Activated T-helper 17 cell treated with anti-CD3 and anti-CD28 coated beads, Interleukin-2, amount 50 U/mL, for 72 hours (primary cell): ENCODE measurements around the gene MAP1LC3C. TPM values are rescaled to one million over a fixed set of nuclear protein-coding genes. Genes with fewer than 3 reads are reported as not detected.

ENCODE experiments used
- ATAC-seq: fragments of 150-1000 bp; cut with Tn5 transposase; replicated peaks from 2 replicates; pipeline ENCODE4 v1.10.0; 2021; ENCODE audit warnings: mild to moderate bottlenecking, moderate library complexity
- H3K27ac Mint-ChIP-seq: one replicate; pipeline ENCODE4 v1.8.0; 2022; ENCODE audit warnings: mixed read lengths
- H3K27me3 Mint-ChIP-seq: one replicate; pipeline ENCODE4 v1.8.0; 2022; ENCODE audit warnings: mixed read lengths
- H3K36me3 Mint-ChIP-seq: one replicate; pipeline ENCODE4 v1.8.0; 2022; ENCODE audit warnings: low read depth, mild to moderate bottlenecking, mixed read lengths
- H3K4me1 Mint-ChIP-seq: one replicate; pipeline ENCODE4 v1.8.0; 2022; ENCODE audit warnings: mixed read lengths
- H3K4me3 Mint-ChIP-seq: one replicate; pipeline ENCODE4 v1.8.0; 2022; ENCODE audit warnings: mild to moderate bottlenecking, mixed read lengths
- H3K9me3 Mint-ChIP-seq: one replicate; pipeline ENCODE4 v1.8.0; 2022; ENCODE audit warnings: mixed read lengths
- total RNA-seq, 2 donors: library from RNA; stranded (reverse); gene quantifications; one replicate each; pipeline ENCODE4 v1.2.3, GENCODE V29; 2022

The MAP1LC3C gene
- not detected for total RNA-seq

DNA sequence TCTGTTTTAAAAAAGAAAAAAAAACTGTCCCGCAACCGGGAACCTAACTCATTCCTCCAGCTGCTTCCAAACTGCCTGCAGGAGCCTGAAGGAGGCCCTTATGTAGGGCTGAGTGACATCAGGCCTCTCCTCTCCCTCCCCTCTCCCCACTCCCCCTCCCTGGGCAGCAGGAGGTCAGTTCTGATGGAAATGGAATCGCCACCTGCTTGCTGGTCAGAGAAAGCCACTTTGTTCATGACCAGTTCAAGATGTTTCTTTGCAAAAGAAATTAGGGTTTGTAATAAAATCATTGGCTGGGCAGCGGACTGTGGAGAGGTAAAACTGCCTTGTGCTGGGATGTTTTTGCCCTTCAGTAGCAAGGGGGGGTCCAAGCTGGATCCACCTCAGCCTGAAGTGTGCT, at the start of gene MAP1LC3C:
Gene MAP1LC3C (minus strand): TSS at position 73 of the 400 bp plus-strand sequence. CDS start 90 bp downstream, outside the sequence.
- H3K4me3 Mint-ChIP-seq = peak within 1 kb of the TSS; percentile 60
- H3K27me3 Mint-ChIP-seq = no peaks in the 10 kb centered on the region
- H3K36me3 Mint-ChIP-seq = no peaks in the 10 kb centered on the region
- no peak for ATAC-seq
- no peaks in the 10 kb centered on the region for H3K9me3 Mint-ChIP-seq
- H3K4me1 Mint-ChIP-seq = no peaks in the 10 kb centered on the region
- peak within 1 kb of the TSS; percentile 43 for H3K27ac Mint-ChIP-seq

DNA sequence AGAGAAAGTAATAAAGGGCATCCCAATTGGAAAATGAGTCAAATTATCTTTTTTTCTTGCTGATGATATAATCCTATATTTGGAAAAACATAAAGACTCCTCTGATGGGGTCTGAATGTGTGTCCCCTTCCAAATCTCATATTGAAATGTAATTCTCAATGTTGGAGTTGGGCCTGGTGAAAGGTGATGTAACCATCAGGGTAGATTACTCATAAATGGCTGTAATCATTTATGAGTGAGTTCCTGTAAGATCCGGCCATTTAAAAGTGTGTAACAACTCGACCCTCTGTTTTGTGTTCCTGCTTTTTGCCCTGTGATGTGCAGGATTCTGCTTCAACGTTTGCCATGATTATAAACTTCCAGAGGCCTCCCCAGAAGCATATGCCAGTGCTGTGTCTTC, 44.3 kb upstream of the MAP1LC3C start:
- no peak overlapping the region for H3K27ac Mint-ChIP-seq
- peaks cover 5% of the 10 kb centered on the region for H3K9me3 Mint-ChIP-seq
- no peaks in the 10 kb centered on the region for H3K36me3 Mint-ChIP-seq
- H3K4me1 Mint-ChIP-seq = no peaks in the 10 kb centered on the region
- no peak for ATAC-seq
- peaks cover 4% of the 10 kb centered on the region for H3K27me3 Mint-ChIP-seq
- no peak overlapping the region for H3K4me3 Mint-ChIP-seq

DNA sequence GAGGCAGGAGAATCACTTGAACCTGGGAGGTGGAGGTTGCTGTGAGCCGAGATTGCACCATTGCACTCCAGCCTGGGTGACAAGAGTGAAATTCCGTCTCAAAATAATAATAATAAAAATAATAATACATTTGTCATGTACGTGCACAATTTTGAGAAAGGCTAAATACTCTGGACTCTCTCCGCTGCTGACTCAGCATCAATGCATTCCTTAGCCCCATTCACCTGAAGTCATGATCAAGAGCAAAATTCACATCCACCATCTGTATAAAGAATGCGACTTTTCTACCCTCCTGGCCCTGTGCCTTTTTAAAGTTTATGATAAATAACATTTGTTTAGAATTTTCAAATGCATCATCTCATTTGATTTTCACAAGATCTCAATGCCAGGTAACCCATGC, 35.5 kb upstream of the MAP1LC3C start:
- H3K4me1 Mint-ChIP-seq = no peaks in the 10 kb centered on the region
- H3K27me3 Mint-ChIP-seq = peaks cover 20% of the 10 kb centered on the region
- H3K9me3 Mint-ChIP-seq = no peaks in the 10 kb centered on the region
- no peak overlapping the region for H3K27ac Mint-ChIP-seq
- ATAC-seq = no peak
- no peaks in the 10 kb centered on the region for H3K36me3 Mint-ChIP-seq
- H3K4me3 Mint-ChIP-seq = no peak overlapping the region

DNA sequence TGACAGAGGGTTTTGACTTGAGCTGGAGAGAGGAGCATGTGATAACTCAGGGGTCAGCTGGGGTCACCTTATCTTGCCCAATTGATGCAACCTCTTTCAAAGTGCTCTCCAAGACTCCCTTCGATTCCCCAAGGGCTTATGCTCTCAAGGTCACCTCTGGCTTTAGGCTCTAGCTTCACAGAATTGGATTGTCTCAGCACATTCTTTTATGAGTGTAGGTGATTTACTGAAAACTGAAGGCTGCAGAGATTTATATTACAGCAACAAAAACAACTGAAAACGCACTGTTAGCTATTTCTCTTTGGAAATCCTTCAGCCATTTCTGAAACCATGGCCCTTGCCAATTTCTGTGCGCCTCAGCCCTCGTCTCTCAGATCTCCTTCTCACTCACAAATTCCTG, 34.5 kb upstream of the MAP1LC3C start:
- no peaks in the 10 kb centered on the region for H3K36me3 Mint-ChIP-seq
- H3K27me3 Mint-ChIP-seq = peaks cover 16% of the 10 kb centered on the region
- no peaks in the 10 kb centered on the region for H3K4me1 Mint-ChIP-seq
- no peak overlapping the region for H3K27ac Mint-ChIP-seq
- H3K4me3 Mint-ChIP-seq = no peak overlapping the region
- no peak for ATAC-seq
- no peaks in the 10 kb centered on the region for H3K9me3 Mint-ChIP-seq

DNA sequence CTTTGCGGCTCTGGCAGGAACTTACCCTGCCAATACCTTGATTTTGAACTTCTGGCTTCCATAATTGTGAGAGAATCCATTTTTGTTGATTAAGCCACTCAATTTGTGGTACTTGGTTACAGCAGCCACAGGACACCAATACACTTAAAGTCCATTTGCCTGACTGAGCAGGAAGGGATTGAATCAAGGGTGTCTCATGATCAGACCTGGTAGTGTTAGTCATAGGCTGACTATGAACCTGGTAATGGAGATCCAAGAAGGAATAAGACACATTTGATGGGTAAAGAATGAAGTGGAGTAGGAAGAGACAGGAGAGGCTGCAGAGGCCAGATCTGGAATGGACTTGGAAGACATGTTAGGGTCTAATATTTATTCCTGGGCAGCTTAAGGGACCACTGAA, 31.2 kb upstream of the MAP1LC3C start:
- Mint-ChIP-seq H3K9me3 (no peaks in the 10 kb centered on the region), H3K27me3 (peaks cover 16% of the 10 kb centered on the region), H3K36me3 (no peaks in the 10 kb centered on the region), H3K4me1 (no peaks in the 10 kb centered on the region), H3K4me3 (no peak overlapping the region), H3K27ac (no peak overlapping the region)
- ATAC-seq = no peak

DNA sequence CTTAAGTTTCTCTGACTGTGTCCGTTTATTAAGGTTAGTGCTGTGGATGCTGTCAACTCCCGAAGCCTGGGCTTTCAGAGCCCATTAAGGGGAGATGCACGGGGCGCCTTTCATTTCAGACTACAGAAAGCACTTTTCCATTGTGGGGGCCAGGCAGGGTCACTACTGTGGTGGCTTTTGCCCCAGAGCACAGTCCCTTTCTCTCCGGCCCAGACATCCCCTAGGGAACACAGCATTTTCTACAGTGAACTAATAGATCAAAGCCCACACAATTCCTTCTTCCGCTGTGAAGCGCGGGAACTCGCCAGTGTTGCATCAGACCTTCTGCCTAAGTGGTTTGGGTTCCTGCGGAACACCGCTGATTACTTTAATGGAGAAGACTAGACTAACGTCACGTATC, 26.8 kb upstream of the MAP1LC3C start:
- Mint-ChIP-seq H3K4me1 (no peaks in the 10 kb centered on the region), H3K27ac (no peak overlapping the region), H3K4me3 (no peak overlapping the region)

DNA sequence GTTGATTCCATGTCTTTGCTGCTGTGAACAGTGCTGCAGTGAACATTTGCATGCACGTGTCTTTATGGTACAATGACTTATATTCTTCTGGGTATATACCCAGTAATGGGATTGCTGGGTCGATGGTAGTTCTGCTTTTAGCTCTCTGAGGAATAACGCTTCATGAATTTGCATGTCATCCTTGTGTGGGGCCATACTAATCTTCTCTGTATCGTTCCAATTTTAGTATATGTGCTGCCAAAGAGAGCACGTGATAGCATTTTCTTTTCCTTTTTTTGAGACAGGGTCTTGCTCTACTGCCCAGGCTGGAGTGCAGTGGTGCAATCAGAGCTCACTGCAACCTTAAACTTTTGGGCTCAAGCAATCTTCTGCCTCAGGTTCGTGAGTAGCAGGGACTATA, 24.9 kb upstream of the MAP1LC3C start:
- peaks cover 7% of the 10 kb centered on the region for H3K27me3 Mint-ChIP-seq
- H3K4me1 Mint-ChIP-seq = no peaks in the 10 kb centered on the region

More for the DNA sequence above, 26.8 kb upstream of the MAP1LC3C start:
- no peaks in the 10 kb centered on the region for H3K36me3 Mint-ChIP-seq
- ATAC-seq = no peak
- H3K27me3 Mint-ChIP-seq = peaks cover 11% of the 10 kb centered on the region
- no peaks in the 10 kb centered on the region for H3K9me3 Mint-ChIP-seq

DNA sequence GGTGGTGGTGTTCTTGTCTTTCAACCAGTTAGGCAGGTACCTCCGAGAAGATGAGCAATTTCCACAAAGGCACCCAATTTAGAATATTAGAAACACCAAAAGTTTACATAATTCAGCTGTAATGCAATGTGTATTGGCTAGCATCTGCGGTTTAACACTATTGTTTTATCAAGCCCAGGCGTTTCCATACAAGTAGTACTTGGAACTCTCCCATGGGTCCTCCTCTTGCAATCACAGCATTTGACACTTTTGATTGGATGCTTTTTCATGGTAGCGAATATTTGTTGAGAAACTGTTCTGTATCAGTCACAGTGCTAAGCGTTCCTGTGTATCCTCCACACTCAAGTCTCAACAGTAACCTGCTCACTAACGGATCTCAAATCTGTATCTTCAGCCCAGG, 20.1 kb upstream of the MAP1LC3C start:
- Mint-ChIP-seq H3K27me3 (peaks cover 3% of the 10 kb centered on the region), H3K4me1 (no peaks in the 10 kb centered on the region), H3K36me3 (no peaks in the 10 kb centered on the region), H3K27ac (no peak overlapping the region), H3K9me3 (no peaks in the 10 kb centered on the region), H3K4me3 (no peak overlapping the region)
- ATAC-seq = no peak

More for the DNA sequence above, 24.9 kb upstream of the MAP1LC3C start:
- ATAC-seq = no peak
- H3K4me3 Mint-ChIP-seq = no peak overlapping the region
- H3K9me3 Mint-ChIP-seq = no peaks in the 10 kb centered on the region
- no peaks in the 10 kb centered on the region for H3K36me3 Mint-ChIP-seq
- H3K27ac Mint-ChIP-seq = no peak overlapping the region

DNA sequence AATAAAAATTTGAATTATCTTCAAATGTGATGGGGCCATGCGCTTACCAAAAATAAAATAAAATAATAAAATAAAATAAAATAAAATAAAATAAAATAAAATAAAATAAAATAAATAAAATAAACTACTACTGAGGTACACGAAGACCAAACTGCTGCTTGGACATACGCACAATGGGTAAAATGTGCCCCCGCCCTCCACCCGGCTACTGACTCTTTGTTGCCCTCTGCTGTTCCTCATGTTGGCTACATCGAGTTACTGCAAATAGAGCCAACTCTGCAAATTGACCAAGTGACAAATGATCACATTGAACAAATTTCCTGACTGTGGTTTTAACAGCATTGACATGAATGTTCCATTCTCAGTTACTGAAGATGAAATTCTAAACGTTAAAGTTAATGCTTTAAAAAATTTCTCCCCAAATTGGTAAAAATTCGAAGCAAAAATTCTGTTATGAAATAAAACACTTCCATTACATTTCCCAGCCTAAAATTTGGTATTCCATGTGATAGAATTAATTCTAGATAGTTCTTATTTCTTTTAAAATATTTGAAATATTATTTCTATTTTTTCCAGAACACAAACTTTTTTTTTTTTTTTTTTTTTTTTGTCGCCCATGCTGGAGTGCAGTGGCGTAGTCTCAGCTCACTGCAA, 18.8 kb upstream of the MAP1LC3C start:
- peak; percentile 42 for ATAC-seq
- H3K4me3 Mint-ChIP-seq = no peak overlapping the region
- no peaks in the 10 kb centered on the region for H3K9me3 Mint-ChIP-seq
- H3K27ac Mint-ChIP-seq = no peak overlapping the region
- no peaks in the 10 kb centered on the region for H3K27me3 Mint-ChIP-seq
- no peaks in the 10 kb centered on the region for H3K36me3 Mint-ChIP-seq
- H3K4me1 Mint-ChIP-seq = no peaks in the 10 kb centered on the region

DNA sequence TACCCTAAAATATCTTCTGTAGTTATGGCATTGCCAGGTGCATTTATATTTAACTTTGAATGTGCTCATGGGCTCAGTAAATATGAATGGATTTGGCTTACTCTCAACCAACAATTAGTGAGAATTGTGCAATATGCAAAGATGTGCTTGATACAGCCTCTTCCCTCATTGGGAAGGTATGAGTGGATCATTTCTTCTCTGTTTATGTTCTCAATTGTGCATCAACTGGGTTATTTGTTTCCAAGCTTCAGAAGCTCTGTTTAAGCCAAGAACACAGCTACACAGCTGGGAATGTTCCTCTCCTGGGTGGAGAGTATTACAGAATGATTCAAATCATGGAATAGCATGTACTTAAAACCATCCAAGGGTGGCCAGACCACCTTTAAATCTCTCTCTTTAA, 17.6 kb upstream of the MAP1LC3C start:
- H3K36me3 Mint-ChIP-seq = no peaks in the 10 kb centered on the region
- no peak for ATAC-seq
- no peaks in the 10 kb centered on the region for H3K9me3 Mint-ChIP-seq
- H3K27me3 Mint-ChIP-seq = no peaks in the 10 kb centered on the region
- no peak overlapping the region for H3K27ac Mint-ChIP-seq
- no peaks in the 10 kb centered on the region for H3K4me1 Mint-ChIP-seq
- no peak overlapping the region for H3K4me3 Mint-ChIP-seq

DNA sequence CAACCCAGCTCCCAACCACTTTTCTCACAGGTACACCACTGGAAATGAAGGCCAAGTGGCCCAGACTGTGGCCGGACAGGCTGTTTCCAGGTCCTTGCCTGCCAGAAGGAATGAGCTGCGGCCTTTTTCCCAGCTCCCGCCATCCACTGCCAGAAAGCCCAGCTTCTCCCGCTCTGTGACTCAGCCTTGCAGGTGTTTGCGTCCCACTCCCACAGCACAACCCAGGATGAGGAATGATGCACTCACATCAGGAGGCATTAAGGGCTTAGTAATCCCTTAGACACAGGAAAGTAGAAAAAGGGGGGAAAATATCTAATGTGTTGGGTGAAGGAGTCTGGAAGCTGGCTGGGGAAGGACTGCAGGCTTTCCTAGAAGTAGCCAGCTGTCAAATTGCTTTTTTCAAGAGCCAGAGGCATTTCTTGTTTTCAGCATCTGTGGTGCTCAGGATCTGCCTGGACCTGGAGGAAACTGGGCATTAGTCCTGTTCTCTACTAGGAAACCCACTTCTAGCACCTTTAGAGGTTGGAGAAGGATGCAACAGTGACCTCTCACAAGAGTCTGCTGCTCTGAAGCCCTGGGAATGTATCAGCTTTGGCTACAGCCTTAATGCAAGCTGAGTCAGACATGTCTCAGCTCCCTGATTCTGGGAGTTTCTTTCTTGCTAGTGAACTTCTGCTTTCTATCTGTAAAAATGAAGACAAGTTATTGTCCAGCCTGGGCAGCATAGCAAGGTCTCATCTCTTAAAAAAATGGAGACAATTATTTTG, 13.2 kb upstream of the MAP1LC3C start:
- Mint-ChIP-seq H3K4me3 (no peak overlapping the region), H3K9me3 (no peaks in the 10 kb centered on the region), H3K36me3 (no peaks in the 10 kb centered on the region), H3K4me1 (no peaks in the 10 kb centered on the region), H3K27ac (no peak overlapping the region), H3K27me3 (no peaks in the 10 kb centered on the region)
- no peak for ATAC-seq

DNA sequence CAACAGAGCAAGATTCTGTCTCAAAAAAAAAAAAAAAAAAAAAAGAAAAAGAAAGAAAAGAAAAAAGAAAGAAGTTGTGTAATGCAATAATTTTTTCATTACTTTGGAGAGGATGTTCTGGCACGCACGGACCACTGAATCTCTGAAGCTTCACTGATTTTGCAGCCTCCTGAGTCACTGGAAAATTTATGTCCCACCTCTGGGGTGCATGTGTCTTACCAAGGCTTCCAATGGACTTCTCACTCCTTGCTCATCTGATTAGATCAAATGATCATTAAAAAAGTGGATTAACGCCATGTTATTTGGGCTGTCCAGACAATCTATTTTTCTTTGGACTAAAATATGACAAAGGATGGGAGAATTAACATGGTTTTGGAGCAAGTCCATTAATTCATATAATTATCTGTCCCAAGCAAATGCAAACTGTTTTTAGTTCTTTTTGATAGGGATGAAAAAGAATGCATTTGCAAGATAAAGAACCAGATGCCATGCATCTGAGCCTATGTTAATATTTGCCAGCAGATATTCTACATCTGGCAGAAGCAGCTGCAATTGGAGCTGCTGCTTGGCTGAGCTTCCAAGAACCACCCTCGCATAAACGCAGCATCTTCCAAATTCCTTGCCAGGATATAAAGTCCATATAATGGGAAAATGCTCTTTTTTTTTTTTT, 10.1 kb upstream of the MAP1LC3C start:
- Mint-ChIP-seq H3K27ac (no peak overlapping the region), H3K4me3 (no peak overlapping the region), H3K4me1 (no peaks in the 10 kb centered on the region), H3K9me3 (no peaks in the 10 kb centered on the region), H3K27me3 (no peaks in the 10 kb centered on the region), H3K36me3 (no peaks in the 10 kb centered on the region)
- no peak for ATAC-seq

DNA sequence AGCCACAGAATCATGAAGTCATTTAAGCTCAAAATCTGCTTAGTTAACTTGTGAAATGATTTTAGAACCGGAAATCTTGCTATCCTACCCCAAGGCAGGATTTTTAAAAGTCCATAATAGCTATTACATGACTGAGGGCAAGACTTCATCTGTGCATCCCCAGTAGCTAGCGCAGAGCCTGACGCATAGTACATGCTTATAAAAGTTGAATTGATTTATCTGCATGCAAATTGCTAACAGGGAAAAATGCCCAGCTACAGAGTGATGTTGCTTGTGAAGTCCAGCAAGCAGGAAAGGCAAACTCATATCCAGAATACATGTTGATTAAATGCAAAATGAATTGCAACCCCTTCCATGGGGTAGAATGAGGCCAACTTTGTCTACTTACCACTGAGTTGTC, 8.1 kb upstream of the MAP1LC3C start:
- Mint-ChIP-seq H3K4me3 (no peak overlapping the region), H3K4me1 (no peaks in the 10 kb centered on the region), H3K9me3 (no peaks in the 10 kb centered on the region), H3K27me3 (no peaks in the 10 kb centered on the region), H3K36me3 (no peaks in the 10 kb centered on the region), H3K27ac (no peak overlapping the region)
- no peak for ATAC-seq

DNA sequence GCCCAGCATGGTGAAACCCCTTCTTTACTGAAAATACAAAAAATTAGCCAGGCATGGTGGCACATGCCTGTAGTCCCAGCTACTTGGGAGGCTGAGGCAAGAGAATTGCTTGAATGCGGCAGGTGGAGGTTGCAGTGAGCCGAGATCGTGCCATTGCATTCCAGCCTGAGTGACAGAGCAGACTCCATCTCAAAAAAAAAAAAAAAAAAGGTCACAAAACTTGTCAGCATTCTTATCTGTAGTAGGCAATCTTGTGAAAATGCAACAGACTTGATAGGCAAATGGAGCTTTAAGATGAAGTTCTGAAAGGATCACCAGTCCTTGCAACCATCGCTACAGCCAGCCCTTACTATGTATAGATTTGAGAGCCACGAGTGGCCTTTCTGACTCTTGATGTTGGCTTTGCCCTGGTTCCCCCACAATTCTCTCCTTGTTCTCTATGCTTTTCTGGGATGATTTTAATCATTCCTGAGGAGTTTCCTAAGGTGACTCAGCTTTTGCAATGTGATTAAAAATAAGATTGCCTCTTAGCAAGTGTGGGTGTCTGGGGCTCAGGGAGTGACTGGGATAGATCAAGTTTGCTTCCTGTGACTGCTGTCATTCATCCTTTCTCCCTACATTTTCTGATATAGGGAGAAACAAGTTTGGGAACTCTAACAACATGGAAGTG, 7.1 kb upstream of the MAP1LC3C start:
- Mint-ChIP-seq H3K27ac (no peak overlapping the region), H3K36me3 (no peaks in the 10 kb centered on the region), H3K27me3 (no peaks in the 10 kb centered on the region), H3K4me1 (no peaks in the 10 kb centered on the region), H3K9me3 (no peaks in the 10 kb centered on the region), H3K4me3 (no peak overlapping the region)
- ATAC-seq = no peak
